Activated naive CD4-positive, alpha-beta T cell treated with Interleukin-2 at 50 U/mL for 16 hours (primary cell): ENCODE results near the gene PAM16.

Source experiments
- DNase-seq: peaks from one replicate; pipeline ENCODE4 v3.0.0-alpha.2; 2020

PAM16 gene

DNA sequence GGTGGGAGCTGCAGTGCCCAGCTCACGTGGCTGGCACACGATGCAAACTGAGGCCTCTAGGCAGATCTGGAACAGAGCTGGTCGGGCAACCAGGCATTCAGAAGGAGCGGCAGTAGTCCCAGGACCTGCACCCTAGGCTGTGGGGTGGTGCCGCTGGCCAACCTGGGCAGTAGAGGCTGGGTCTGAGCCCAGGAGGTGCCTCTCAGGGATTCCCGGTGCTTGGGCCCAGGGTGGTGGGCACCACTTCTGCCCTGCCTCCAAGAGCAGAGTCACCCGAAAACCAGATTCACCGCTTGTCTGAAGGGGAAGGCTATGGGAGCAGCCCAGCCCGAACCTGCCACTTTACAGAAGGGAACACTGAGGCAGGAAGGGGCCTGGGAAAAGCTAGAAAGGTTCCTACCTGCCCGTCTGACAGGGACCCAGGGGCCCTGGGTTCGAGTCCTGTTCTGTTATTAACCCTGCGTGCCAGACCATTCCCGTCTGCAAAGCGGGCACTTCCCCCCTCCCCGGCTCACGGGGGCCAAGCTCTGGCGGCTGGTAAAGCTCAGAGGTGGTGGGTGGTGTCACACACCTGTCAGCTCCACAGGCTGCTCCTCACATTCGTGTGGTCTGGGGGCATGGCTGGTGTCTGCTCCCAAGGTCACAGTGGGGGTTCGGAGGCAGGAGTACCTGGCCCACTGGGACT lies 18.4 kb downstream of the PAM16 start:
- no peak for DNase-seq

DNA sequence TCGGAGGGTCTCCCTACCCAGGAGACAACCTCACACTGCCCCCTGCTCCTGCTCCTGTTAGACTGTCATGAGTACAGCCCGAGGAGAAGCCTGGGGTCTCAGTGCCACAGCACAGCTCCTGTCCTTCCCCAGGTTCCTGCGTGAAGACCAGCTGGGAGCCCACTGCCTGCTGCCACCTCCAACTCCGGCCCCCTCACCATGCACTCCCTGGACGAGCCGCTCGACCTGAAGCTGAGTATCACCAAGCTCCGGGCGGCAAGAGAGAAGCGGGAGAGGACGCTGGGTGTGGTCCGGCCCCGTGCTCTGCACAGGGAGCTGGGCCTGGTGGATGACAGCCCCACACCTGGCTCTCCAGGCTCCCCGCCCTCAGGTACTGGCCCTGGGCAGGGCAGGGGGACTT lies 19.0 kb downstream of the PAM16 start:
- DNase-seq = no peak

DNA sequence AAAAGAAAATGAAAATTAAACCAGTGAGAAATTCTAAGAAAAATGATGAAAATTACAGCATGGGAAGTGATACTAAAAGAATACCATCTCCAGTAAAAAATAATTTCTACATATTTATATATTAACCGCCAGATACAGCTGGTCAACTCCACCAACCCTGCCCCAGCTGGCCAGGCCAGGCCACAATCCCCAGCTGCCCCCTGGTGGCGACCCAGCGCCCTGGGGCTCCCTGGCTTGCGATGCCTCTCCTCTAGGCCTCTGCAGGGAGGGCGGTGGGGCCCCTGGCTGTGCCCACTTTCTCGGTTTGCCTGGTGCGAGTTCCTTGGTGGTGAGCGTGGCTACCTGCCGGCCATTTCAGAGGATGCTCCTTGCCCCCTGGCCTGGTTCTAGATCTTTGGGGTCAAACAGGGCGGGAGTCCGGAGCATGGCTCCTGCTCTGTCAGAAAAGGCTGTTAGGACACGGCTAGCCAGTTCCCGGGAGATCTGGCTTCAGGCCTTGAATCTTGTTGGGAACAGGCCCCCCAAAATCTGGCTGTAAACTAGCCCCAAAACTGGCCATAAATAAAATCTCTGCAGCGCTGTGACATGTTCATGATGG lies 20.7 kb downstream of the PAM16 start:
- peak; percentile 77 for DNase-seq

DNA sequence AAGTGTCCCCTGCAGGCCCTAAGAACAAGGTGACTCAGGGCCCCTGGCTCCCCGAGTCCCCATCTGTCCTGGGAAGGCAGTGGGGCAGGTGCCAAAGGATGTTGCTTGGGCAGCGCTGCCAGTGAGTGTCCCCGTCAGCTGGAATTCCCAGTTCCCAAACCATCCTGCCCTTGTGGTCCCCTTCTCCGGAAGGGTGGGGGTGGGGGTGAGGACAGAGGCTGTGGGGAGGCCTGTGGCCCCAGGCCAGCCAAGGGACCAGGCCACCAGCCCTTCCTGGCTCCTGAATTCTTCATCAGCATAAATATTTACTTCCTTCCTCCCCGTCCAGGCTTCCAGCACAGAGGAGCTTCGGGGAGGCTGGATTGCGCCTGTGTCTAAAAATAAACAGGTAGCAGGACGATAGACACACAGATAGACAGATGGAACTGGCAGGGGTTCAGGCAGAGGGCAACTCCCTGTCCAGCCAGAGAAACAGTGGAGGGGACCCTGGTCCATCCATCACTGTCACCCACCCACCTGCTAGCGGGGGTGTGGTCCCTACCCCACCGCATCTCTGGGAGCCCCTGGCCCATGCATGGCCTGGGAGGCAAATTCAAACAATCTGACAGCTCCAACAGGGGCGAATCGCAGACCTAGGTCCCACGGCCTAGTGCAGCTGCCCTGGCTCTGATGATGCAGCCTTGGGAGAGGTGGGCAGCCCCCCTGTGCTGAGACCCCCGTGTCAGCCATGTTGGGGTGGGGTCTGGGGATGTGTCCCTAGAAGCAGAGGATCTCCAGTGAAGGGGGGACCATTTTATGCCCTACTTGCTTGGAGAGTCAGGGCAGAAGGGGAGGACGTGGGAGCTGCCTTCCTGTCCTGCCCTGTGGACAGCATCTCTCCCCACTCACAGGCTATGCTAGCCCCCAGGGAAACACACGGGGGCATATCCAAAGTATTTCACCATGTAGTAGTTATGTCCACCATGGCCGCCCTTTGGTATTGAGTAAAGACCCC lies 22.0 kb downstream of the PAM16 start:
- no peak for DNase-seq

DNA sequence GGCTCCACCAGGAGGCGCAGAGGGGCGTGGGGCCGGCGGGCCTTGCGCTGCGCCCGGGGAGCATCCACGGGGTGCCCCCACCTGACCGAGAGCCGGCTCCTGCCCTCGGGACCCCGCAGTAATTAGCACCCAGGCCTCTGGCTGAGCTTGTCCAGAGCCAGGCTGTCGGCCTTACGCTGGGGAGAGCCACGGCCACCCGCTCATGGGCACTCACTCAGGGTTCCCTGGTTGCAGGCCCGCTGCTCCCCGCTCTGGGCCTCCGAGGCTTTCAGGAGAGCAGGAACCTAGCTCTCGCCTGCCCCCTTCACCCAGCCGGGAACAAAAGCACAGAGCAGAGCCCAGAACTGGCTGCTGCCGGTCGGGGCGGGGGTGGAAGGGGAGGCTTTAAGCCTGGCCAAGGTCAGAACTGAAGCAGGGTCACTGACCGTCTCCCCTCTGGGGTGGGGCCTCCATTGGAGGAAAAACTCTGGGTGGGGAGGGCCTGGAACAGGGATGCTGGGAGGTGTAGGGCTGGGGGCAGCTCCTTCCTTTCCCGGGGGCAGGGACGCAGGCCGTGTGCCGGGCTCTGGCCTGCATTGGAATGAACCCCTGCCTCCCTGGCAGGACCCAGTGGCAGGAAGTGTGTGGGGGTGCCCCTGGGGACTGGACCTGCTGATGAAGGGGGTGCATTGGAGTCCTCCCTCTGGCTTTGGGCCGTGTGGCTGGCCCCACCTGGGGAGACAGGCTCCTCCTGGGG lies 22.9 kb downstream of the PAM16 start:
- DNase-seq = peak; percentile 59

DNA sequence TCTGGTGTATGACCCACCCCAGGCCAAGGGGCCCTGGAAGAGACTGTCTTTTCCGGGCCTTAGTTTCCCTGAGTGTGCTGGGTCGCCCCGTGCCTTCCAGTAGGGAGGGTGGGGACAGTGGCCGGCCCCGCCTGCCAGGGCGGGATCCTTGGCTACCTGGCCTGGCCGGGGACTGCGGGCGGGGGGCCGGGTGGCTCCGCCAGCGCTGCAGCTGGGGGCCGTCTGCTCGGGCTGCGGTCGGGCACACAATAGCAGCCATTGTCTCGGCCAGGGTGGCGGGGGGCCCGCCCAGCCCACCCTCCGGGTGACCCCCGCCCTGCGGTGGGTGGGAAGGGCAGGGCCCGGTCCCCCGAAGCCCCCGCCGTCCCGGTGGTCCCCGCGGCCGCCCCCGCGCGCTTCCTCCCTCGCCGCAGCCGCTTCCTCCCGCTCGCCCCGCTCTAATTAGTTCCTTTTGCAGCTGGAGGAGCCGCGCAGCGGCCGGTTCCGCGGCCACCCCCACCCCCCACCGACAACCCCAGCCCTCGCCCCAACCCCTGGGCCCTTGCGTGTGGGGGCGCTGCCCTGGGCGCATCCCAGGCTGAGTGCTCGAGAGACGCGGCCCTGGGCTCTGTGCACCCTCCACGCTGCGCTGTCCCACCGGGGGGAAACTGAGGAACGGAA lies 23.6 kb downstream of the PAM16 start:
- DNase-seq = no peak

DNA sequence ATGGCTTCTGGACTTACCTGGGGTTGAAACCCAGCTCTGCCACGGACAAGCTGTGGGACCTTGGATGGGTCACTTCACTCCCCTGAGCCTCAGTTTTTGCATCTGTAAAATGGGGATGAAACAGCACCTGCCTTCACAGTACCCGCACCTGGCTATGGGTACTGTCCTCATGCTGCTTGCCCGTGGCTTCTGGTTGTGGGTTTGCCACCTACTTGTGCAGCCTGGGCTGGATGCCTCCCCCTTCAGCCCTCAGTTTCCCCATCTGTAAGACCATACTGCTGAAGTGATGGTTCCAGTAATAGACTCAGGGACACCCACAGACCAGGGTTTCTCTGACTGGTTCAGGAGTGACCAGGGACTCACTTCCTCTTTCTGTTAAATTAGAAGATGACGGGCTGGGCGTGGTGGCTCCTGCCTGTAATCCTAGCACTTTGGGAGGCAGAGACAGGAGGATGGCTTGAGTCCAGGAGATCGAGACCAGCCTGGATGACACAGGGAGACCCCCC lies 25.8 kb downstream of the PAM16 start:
- no peak for DNase-seq

DNA sequence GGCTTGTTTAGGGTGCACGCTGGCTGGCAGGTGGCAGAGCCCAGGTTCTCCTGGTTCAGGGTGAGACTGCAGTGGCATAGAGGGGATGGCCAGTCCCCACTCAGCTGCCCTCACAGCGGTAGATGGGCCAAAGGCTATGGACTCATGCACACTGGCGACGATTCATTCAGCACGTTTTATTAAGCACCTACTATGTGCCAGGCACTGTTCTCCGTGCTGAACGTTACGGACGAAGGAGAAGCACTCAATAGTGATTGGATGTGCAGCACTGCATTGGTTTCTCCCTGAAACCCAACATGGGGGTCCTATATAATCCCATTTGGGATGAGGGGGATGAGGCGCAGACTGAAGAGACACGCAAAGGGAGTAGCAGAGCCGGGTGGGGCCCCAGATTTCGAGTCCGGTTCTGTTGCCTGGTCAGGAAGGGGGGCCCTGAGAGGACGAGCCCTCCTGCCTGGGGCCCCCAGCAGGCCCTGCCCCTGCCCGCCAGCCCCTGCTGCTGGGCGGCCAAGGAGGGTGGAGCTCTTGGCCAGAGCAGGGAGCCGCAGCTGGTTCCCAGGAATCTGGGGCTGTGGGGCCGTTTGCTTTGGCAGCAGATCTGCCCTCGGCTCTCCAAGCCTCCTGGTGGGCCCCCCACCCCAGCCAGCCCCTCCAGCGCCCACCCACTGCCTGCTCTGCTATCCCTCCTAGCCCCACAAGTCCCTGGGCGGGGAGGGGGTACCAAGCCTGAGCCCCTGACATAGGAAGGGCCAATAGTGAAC lies 26.4 kb downstream of the PAM16 start:
- no peak for DNase-seq

DNA sequence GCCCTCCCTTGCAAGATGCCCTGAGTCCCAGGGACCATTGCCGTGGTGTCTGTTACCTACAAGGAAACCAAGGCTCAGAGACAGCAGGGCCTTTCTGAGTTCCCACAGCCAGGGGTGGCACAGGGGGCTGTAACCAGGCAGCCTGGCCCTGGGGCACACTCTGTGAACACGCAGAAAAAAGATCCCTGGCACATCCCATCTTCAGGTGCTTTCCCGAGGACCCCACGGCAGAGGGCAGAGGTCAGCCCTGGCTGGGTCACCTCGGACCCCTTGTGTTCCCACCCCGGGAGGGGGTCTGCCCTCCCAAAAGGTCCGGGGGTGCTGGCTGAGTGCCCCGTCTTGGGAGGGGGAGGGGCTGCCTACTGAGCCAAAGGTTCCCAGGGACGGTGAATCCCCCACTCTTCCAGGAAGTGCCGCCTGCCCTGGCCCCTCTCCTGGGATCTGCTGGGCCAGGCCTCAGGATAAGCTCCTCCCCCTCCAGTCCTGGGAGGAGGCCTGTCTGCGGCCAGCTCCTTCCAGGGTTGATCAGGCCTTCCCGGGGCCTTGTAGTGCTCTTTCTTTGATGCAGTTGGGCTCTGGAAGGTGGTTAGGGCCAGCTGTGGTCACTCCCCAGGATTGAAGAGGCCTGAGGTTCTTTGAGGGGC lies 27.2 kb downstream of the PAM16 start:
- no peak for DNase-seq

DNA sequence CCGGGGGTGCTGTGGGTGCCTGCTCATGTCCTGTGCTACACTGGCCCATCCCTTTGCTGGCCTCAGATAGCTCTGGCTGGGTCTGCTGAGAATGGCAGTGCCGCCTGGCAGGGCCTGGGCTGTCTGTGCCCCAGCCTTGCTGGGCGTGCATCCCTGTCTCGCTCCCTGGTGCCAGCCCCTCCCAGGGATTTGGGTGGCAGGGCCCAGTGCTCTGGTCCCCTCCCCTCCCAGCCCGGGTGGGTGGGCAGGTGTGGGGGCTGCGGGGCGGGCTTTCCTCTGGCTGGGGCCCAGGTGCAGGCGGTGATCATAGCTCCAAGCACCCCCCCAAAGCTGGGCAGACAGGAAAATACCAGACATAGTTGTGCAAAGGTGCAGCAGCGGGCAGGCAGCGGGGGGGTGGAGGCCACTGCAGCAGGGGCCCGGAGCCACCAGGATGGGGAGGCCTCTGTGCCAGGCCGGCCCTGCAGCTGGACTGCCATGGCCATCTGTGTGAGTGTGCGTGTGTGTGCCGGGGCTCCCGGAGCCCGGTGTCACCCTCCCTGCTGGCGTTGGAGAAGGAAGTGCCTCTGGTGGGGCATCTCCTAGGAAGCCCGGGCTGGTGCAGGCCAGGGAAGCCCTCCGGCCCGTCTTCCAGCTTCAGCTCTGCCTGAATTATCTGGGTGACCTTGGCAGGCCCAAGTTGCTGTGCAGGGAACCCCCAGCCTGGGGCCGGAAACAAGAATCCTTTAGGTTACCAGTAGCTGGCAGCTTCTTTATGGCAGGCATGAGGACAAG lies 27.9 kb downstream of the PAM16 start:
- DNase-seq = no peak

DNA sequence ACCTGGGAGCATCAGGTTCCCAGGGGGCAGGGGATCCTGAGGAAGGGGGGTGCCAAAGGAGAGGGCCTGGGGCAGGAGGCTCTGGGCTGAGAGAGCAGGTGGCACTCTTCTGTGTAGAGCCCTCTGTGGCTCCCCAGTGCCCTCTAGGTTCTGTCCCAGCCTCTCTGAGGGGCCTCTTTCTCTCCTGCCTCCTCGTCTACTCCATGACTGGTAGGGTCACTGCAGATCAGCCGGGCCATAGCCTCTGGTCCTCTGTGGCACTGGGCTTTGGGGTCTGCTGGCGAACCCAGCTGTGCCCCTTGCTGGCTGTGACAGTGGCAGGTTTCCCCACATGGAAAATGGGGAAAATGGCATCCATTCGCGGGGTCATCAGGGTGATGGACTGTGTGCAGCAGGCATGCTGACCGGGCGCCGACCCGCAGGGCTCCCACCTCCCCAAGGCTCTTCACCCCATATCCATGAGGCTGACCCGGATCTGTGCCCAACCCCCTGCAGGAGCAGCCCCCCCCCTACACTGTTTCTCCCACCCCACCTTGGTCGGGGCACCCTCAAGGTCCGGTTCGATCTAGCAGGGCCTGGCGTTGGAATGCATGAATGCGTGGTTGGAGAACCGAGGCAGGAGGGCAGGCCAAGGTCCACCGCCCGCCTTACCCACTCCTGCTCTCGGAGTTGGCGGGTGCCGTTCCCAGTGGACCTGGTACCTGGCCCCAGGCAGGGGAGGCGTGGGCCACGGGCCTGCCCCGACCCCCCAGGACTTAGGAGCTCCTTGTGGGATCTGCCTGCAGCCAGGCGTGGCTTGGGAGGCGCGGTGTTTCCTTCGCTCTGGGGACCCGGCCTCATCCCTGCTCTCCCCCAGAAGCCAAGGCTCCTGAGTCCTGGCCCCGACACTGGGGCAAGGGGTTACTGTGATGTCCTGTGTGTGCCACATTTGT lies 28.7 kb downstream of the PAM16 start:
- no peak for DNase-seq

DNA sequence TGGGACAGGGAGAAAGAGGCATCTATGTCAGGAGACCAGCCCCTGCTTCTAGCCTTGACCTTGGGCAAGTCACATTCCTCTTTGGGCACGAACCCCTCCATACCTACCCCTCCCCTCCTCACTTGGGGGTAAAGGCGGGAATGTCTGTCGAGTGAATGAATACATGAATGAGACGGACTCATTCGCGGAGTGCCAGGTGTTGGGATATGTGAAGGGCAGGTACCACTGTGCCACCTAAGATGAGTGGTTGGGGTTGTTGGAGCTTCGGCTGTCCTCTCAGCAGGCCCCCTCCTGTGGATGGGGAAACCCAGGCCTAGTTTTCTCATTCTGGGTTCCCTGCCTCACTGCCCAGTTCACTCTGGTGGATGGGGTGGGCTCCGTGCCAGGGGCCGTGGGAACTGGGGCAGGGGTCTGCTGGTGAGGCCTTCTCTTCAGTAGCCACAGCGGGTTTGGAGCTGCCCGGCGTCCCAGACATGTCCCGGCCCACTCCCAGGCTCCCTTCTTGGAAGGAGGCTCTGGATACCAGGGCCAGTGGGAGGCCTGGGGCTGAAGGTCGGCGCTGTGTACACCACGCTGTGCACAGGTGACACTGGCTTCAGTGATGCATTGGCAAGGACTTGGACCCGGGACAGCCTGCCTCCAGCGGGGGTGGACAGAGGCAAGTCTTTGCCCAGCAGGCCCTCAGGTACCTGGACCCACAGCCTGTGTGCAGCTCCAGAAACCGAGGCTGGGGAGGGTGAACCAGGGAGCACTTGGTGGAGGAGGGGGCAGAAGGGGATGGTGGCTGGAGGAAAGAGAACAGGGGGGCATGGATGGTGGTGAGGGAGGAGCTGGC lies 29.6 kb downstream of the PAM16 start:
- no peak for DNase-seq

DNA sequence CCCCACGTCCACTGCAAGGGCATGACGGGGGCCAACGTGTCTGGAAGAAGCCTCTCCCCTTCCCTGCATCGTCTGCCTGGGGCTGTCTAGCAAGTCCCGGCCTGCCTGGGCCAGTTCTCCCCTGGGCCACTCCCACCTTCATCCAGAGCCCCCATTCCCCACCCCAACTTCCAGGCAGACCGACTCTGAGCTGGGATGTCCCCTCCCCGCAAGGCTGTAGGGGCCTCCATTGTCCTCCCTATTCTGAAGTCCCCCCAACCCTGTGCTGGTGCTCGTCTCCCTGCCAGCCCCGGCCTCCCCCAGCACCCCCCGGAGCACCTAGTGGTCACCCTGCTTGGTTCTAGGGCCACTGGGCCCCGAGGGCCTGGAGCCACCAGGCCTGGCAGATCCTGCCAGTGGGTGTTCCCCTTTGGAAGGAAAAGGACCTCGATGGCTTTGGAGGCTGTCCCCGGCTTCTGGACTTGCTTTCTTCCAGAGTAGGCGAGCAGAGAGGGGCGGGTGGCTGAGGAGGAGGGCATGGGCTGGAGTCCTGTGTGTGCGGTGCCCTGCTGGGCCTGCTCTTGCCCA lies 30.5 kb downstream of the PAM16 start:
- no peak for DNase-seq

DNA sequence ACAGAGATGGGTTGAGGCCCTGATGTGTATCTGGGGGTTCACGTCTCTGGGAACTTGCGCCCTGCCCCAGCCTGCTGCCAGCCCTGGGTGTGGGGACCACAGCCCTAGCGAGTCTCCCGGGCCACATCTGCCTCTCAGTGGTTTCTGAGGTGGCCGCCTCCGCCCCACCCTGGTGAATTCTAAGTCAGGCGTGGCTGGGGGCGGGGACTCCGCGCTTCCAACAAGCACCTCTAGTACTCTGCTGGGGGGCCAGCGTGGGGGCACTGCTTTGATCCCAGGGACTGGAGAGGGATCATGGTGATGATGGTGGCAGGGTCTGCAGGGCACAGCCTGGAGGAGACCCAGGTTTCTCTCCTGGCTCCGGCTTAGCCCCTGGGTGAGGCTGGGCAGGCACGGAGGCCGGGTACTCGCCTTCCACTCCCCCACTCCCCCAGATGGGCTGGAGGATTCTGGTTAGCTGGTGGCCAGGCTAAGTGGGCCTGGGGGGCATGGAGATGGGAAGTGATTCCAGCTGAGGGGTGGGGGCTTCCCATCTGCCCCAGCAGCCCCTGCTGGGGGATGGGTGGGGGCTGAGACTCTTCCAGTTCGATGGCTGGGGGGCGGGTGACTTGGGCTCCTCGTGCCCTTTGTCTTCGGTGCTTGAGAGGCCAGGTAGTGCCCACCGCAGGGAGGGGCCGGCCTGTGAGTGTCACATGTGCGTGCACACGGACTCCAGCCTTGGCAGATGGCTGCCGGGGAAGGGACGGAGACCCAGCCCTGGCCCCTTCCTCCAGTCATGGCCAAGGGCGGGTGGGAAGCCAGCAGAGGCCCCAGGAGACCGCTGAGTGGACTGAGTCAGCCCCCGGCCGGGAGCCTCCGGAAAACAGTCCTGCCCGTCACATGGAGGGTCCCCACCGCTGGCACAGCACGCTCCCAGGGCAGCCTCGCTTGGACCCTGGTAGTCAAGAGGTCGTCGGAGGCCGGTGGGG lies 31.4 kb downstream of the PAM16 start:
- DNase-seq = peak; percentile 74

DNA sequence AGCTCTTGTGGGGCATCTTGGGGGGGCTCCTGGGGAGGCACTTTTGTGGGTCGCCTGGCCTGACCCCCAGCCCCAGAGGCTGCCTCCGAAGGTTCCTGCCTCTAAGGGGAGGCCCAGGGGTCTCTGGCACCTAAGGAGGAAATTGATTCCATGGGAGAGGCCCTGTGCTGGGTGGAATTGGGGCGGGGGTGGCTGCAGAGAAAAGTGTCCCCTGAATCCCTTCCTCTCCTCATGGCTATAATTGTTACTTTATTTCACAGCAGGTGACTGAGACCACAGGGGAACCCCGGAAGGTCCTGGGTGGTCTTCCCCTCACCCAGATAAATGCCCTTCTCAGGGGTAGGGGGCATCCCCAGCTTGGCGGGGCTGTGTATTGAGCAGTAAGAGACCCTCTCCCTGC lies 32.2 kb downstream of the PAM16 start:
- no peak for DNase-seq

DNA sequence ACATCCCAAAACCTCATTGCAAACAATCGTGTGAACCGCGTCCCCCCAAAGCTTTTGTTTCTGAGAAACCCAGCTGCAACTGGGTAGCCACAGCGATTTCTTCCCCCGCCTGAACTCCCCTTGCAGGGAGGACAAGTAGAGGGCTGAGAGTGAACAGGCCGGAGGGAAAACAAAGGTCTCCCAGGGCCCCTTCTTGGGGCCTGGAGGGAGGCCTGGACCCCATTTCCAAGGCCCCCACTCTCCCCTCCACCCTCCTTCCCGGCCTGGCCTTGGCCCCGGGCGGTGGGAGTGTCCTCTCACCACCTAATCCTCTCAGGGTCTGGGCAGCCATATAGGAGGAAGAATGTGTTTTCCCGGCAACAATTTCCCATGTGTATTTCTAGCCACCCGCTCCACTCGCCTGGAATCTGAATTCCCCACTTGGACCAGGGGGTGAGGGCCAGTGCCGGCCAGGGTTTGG lies 32.6 kb downstream of the PAM16 start:
- no peak for DNase-seq
